ENCODE measurements around the gene LPAR2.

LPAR2 gene

DNA sequence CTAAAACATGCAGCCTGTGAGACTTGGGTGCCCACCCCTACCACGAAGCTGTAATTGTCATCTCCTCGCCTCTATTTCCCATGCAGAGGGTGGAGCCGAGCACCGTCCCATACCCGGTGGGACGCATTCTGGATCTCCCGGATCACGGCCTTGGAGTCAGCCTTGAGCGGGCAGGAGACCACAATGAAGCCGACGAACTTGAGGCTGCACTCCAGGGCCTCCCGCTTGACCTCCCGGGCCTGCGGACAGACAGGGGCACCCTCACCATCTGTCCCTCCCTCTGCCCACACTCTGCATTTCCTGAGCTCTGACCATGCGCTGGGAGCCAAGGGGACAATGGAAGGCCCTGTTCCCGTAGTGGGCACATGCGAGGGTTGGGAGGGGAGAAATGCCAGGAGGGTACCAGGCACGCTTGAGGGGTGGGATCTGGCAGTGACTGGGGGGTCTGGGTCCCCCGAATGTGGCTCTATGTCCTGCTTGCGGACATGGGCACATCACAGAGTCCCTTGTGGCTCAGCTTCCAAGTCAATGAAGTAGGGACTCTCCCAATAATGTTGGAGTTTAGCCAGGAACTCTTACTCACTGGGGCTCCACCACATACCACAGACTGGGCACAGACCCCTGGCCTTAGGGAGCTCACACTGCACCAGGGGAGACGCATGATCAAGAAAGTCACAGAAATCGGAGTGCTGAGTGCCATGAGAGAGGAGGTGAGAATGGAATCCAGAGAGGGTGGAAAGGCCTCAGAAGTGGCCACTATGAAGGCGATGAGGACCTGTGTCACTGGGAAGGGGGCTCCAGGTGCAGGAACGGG is 24.7 kb upstream of the LPAR2 start:
- no peak for DNase-seq

DNA sequence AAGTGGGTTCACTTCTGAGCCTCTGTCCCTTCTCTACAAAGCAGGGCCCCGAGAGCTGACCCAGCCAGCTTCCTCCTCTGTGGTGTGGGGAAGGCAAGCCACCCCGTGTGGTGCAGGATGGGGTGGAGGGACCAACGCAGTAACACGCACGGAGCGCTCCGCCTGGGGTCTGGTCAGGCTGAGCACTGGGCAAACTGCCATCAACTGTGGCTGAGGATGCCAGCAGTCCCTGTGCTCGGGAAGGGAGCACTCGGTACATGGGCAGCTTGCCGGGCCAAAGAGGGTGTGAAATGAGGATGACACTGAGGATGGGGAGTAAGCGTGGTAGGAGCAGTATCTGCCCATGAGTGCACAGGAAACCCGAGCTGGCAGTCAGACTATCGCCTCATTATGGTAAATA is 23.1 kb upstream of the LPAR2 start:
- no peak for DNase-seq

DNA sequence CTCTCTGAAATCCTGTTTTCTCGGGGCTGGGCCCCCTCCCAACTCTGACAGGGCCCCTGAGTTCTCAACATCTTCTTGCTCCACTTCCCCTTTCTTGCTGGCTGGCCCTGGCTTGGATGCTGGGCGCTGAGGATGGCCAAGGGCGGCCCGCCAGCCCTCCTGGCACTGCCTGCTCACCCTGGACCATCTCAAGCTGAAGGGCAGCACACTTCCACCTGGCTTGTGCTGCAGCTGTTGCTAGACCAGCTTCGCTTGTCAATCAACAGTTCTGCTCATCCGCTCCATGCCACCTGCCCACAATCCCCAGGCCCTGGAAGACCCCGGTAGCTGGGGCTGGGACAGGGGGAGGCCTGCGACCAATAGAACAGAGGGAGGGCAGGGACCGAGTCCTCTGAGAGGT is 22.3 kb upstream of the LPAR2 start:
- DNase-seq, result no peak

DNA sequence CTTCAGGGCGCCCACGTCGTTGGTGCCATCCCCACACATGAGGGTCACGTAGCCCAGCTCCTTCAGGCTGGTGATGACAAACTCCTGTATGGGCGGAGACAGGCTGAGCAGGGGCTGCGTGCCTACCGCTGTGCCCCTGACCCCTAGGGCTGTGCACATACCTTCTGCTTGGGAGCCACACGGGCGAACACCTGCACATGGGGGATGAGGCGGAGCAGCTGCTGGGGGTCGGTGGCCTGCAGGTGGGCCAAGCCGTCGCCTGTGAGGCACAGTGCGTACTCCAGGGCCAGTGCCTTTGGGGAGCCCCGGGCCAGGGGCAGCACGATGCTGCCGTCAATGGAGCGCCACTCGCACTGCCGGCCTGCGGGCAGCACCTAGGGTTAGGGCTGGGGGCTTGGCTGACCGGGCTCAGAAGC is 21.6 kb upstream of the LPAR2 start:
- no peak for DNase-seq

DNA sequence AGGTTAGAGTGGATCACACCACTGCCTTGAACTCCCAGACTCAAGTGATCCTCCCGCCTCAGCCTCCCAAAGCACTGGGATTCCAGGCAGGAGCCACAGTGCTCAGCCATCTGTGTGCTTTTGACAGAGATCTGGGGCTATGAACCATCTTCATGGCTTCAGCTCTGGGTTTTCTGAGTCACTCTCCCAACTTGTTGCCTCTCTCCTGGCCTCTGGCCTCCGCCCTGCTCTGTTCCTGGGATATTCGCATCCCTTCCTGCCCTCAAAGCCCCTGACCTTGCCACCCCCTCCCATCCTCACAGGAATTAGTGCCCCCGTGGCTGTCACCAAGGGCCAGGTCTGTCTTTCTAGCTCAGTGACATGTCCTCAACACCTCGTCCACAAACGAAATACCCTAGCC is 21.1 kb upstream of the LPAR2 start:
- DNase-seq, result no peak

DNA sequence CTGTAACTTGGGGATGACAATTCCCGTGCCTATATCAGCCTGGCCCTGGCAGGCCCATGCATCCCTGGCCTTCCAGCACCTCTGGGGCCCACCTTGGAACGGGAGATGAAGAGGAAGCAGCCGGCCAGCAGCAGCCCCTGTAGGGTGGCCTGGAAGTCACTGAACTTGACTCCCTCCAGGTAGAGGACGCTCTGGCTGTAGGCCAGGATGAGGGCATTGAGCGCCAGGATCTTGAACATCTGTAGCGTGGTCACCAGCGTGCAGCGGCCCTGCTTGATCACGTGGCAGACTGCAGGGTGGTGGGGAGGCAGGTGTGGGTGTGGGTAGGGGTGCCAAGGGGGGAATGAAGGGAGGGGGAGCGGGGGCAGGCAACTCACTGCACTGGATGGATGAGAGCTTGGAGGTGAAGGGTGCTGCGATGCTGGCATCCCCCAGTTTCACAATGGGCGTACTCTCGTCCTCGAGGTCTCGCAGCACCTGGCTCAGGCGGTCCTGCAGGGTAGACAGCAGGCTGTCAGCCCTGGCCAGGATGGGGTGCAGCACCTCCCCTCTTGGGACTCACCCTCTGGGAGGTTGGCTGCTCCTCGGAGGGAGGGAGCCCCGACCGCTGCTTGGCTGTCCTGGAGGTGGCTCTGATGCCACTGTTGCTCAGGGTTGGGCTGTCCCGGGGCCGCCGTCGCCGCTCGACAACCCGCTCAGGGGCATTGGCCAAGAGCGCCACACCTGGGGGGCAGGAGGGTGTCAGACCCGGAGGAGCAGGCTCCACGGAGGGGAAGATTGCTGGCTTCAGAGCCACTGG is 19.2 kb upstream of the LPAR2 start:
- DNase-seq, result no peak

DNA sequence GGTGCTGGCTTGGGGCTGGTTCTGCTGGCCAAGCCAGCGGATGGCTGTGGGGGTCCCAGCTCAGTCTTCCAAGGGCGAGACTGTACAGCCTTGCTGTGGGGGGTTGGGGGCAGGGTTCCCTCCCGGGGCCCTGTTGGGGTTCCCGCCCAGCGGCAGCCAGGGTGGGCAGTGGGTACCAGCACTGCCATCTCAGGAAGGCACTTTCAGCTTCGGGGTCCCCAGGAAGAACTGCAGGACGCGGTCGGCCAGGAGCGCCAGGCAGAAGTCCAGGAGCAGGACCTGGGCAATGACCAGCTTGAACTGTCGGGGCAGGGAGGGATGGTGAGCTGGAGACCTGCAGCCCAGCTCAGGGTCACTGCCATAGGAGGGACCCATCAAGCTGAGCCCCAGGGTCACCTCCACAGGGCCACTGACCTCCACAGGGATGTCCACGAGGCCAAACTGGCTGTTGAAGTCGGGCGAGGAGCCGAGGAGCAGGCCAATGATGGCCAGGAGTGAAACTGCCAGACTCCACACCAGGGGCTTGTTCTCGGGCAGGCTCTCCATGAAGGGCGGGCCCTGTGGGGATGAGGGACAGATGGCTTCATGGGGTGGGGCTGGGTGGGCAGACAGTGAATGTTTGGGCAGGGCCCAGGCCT is 17.3 kb upstream of the LPAR2 start:
- DNase-seq, result no peak

DNA sequence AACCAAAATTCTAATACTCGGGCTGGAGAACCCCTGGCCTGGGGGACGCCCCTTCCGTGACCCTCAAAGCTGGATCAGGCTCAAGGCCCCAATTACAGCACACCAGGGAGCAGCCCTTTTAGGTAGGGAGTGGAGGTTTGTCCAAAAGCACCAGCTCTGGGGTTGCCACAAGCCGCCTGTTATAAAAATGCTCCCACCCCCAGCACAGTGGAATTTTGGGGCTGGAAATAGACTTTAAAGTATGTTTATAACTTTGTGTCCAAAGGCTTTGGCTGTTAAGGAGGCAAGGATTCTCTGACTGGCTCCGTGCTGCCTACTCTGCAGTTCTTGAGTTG is 16.0 kb upstream of the LPAR2 start:
- no peak for DNase-seq

DNA sequence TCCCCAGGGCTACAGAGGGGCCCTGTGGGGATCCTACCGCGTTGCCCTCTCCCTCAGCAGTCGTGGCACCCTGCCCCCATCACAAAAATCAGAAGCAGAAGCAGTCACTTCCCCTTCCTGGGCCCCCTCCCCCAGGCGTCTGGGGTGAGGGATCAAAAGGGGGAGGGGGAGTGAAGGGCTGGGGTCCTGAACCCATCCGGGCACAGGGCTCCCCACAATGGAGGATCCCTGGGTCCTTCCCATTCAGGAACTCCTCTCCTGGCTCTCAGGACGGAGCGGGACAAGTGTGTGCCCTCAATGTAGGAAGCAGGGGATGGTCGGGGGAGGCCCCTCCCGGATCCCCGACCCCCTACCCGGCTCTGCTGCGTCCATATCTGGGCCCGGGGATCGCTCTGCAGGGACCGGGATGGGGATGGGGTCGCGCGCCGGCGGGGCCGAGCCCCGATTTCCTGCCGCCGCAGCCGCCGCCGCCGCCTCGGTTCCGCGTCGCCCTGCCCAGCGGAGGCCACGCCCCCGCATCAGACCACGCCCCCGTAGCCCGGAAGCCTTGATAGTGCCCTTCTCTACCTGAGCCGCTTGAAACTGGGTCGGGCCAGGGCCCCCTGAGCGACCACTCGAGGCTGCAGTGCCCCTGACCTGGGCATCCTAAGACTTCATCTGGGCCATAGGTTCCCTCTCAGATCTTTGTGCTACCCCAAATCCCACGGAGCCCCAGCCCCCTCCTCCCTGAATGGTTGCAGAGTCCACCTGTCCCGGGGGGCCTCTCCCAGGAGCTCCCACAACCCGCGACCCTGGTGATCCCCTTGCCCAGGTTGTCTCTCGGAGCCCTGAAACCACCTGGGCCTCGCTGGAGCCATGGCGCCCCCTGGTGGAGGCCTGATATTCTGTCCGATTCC is 15.4 kb upstream of the LPAR2 start, which contains the start of gene GMIP:
TSS of gene GMIP (minus strand) at position 500 of the 896 bp plus-strand sequence. CDS start at position 372, 128 bp downstream.
- DNase-seq, result peak in 1 of 2 experiments; percentile 74

DNA sequence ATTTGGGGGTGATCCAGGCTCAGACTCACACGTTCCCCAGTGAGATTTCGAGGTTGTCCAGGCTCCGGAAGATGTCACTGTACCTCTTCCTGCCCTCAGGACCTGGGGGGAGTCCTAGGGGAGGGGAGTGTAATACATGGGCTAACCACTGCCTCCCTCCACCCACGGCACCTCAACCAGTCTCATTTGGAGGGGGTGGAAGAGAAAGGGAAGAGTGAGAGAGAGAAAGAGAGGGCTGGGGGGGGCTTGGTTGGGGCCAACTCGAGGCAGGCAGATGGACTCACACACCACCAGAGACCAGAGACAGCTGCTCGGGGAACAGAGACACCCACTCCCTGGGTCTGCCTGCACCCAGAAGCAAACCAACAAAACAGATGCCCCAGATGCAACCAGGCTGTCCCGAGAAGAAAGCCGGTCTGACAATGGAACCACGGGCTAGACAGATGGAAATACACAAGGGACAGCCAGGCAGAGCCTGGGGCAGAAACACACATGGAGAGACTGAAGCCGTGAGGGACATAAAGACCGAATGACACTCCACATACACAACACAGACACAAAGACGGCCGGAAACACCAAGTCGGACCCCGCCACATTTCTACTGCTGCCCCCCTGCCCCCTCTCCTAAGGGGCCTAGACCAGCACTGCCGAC is 14.6 kb upstream of the LPAR2 start:
- peak in 1 of 2 experiments; percentile 27 for DNase-seq

DNA sequence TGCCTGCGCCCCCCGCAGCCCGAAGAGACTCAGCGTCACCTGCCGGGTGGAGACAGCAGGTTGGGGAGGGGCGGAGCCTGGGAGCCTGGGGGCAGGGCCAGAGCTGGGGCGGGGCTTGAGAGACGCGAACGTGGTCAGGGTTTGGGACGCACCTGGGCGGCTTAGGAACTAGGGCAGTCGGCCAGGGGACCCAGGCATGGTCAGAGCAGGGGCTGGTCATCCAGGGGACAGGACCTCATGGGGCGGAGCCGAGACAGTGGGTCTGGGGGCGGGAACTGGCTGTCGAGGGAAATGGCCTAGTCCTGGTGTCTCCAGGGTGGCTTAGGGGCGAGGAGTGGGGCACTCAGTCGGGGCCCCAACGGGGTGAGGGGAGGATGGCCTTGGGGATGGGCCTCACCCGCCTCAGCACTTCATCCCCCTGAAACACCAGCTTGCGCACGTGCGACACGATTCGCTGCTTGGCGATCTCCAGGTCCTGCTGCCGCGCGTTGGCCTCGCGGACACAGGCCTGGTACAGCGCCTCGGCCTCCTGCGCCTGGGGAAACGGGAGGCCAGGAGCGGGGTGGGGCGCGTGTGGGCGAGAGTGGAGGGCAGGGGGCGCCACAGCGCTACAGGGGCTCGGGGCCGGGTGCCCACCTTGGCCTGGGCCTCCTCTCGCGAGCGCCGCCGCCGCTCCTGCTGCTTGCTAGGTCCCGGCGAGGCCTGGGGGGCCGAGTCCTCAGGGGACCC is 9.7 kb upstream of the LPAR2 start:
- DNase-seq, result no peak

DNA sequence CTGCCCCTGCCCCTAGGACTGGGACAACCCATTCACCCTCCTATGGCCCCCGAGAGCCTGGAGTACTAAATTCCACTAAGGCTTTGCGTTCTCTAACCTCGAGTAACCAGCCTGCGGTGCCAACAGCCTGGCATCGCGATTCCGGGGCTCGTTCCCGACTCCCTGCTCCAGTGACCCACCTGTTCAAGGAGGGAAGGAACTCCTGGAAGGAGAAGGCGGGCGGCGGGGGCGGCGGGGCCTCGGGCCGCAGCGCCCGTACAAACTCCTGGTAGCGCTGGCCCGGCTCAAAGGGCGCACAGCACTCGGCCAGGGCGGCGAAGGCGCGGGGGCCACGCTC is 9.1 kb upstream of the LPAR2 start:
- no peak for DNase-seq

DNA sequence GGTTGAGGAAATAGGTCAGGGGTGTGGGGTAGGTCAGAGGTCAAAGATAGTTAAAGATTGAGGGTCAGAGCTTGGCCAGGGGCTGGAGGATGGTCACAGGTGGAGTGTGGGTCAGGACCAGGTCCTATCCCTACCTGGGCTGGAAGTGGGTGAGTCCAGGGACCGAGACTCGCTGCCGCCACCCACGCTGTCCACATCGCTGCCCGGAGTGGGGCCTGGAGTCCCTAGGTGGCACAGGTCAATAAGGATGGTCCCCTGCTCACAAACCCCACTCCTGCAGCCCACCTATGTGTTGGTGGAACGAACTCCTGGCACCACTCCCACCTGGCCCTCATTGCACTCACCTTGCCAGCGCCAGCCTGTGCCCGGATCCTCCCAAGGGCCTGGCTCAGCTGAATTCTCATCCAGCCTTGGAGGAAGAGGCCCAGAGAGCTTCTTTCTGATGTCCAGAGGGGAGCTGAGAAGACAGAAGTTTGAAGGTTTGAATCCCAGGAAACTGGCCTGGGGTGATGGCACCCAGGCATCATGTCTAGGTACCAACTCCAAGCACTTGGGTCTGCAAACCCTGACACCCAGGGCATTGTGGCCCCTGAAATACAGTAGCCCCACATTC is 8.7 kb upstream of the LPAR2 start:
- no peak for DNase-seq

DNA sequence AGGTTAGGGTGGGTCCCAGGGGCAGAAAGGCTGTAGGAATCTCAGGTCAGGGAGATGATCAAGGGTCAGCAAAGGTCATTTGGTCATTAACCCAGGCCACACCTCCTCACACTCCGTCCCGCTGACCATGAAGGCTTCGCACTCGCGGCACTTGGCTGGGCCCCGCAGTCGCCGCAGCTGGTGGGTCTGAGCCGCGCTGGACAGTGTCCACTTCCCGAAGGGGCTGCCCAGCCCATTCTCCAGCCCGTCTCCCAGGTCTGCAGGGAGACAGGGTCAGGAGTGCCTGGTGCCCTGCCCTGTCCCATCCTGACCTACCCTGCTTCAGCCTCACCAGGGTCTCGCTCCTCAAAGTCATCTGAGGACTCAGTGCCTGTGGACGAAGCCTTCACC is 7.3 kb upstream of the LPAR2 start:
- DNase-seq, result no peak

DNA sequence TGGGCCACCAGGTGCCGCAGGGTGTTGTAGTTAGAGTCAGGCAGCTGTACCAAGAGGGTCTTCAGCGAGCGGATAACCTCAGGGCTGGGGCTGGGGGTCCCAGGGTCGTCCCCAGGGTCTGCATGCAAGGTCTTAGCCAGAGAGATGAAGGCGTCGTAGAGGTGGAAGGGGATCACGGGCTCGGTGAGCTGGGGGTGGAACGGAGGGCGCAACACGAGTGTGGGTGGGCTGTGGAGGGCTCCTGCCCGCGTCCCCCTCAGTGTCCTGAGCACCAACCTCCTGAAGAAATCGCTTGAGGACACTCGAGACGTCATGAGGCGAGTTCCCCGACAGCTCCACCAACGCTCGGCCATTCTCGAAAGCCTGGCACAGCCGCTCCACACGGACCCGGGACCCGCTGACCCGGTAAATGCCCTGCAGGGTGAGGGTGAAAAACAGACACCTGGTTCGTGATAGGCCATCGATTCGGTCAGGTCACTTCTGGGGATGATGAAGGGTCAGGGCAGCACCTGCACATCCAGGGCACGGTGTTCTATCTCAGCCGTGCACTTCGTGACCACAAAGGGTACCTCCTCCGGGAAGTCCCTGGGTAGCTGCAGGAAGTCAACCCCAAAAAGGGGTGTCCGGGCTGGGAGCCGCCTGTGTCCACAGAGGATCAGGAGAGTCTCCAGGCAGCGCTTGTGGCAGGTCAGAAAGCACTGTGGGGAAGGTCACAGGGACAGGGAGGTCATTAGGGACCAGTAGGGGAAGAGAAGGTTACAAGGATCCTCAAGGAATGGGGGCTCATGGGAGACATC is 6.7 kb upstream of the LPAR2 start:
- no peak for DNase-seq

DNA sequence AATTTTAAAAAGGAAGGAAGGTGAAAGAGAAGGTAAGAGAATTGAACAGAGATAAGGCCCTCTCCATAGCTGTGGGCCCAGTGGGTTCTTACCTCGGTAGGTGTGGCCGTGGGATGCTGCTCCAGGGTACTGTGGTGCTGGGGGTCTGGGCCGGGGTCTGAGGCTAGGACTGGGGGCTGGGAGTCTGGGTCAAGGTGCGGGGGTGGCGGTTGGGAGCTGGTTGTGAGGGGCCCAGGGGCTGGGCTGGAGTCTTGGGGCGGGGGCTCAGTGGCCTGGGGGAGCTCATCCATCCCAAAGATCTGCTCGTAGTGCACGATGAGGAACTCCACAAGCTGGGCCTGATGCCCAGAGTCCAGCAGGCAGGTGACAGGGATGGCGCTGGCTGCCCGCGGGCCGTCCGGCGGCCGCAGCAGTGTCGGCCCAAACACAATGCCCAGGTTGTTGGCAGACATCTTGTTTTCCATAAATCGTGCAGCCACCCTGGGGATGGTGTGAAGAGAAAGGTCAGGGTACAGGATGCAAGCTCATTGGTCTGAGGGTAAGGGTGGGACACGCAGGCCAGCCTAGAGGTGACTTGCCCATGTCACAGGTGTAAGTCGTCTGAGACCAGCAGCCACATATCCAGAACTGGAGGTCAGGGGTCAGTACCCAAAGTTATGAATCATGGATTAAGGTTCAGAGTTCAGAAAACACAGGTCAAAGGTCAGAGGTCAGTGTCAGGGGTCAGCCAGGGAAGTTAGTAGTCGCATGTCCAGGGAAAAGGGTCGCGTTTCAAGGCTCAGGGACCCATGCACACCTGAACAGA is 5.9 kb upstream of the LPAR2 start:
- DNase-seq, result no peak

DNA sequence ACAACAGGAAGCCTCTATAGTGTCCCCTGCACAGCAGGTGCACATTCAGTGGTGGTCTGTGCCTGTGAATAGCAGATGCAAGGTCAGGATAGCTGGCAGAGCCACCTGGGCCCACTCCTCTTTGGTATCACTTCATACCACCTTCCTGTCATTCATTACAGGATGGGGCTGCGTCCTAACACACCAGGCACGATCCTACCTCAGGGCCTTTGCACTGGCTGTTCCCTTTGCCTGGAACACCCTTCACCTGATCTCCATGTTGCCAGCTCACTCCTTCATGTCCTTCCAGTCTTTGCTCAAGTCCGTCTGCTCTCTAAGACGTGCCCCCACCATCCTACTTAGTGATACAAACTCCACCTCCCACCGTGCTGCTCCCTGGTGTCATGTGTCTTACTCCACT is 4.6 kb upstream of the LPAR2 start:
- DNase-seq, result no peak

DNA sequence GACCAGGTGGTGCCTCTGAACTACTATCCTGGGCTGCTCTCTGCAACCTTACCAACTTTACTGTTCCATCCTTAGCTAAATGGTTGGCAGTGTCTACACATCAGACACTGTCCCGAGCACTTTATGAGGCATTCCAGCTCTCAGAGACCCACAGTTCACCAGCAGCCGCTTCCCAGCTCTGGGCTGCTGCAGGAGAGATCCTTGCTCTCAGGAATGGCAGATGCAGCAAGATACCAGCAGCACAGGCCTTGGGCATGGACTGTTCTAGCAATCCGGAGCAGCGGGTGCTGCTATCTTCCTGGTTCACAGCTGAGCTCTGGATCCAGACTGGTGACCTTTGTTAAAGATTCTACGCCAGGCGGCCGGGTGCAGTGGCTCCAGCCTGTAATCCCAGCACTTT is 3.3 kb upstream of the LPAR2 start:
- DNase-seq, result no peak

DNA sequence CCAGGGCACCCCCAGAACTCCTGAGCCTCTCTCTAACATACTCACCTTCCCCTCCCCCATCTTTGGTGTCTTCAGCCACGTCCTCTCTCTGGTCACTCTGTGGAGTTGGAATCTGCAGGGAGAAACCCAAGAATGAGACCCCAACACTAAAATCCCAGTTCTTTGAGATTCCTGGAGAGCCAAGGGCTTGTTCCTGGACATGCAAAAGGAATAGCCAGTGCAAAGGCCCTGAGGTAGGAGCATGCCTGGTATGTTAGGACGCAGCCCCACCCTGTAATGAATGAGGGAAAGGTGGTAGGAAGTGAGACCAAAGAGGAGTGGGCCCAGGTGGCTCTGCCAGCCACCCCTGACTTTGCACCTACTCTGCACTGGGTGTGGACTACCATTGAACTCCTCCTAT is 2.4 kb upstream of the LPAR2 start:
- DNase-seq, result no peak

DNA sequence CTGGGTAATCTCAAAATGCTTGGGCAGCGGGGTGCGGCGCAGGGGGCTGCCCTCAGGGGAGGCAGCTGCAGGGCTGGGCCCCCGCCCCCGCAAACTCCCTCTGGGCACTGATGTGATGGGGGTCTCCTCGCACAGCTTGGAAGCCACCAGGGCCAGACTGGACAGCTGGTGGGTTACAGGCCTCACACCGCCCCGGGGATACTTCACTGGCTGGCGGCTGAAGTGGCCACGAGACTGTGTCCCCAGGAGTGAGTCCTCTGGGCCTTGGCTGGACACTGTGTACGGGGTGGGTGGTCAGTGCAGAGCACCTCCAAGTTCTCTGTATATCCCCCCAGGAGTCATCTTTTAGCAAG is 2.0 kb upstream of the LPAR2 start:
- DNase-seq, result no peak
